IMR-90 (cell line): Measurements from ENCODE around the gene TSKU. TPM values are rescaled to one million over a fixed set of nuclear protein-coding genes. Genes with fewer than 3 reads are reported as not detected.

Experiments
- ATAC-seq: fragments of 200-7000 bp; cut with Tn5 transposase; 2 replicates; pipeline ENCODE4 v1.9.1; 2020; ENCODE audit warnings: low read depth, mild to moderate bottlenecking, moderate library complexity
- BruUV-seq: library from RNA; stranded (reverse); fragments of 400-500 nt; replicated peaks from 2 replicates; lab custom pipeline; 2021; lab: Mats Ljungman, UMichigan
- CTCF ChIA-PET: fragments of 300-600 bp; formaldehyde crosslinking; extraction: SDS; loops from one replicate; lab custom pipeline; 2021; ENCODE audit warnings: antibody characterized with exemption; lab: Yijun Ruan, JAX
- POLR2A ChIA-PET: fragments of 300-600 bp; sonication (Branson Sonifier 250); formaldehyde crosslinking; loops from one replicate; lab custom pipeline; 2022; ENCODE audit warnings: antibody characterized with exemption; ENCODE audit not compliant: unreplicated experiment; lab: Charles Lee
- DNase-seq: peaks from one replicate; pipeline ENCODE4 v3.0.0; 2013
- H2AFZ ChIP-seq: replicated peaks from 2 replicates; pipeline ENCODE3; 2013; ENCODE audit warnings: low read length, mild to moderate bottlenecking; ENCODE audit not compliant: poor library complexity
- H2AK5ac ChIP-seq: 2 replicates; pipeline ENCODE4 v1.6.1; 2013; ENCODE audit warnings: low read depth, low read length, inconsistent platforms
- H2AK9ac ChIP-seq: replicated peaks from 2 replicates; pipeline ENCODE3; 2013; ENCODE audit warnings: mild to moderate bottlenecking, low read depth, low read length, moderate library complexity; ENCODE audit not compliant: poor library complexity
- H2BK120ac ChIP-seq: 2 replicates; pipeline ENCODE4 v1.6.1; 2013; ENCODE audit warnings: low read depth, low read length, inconsistent platforms
- H2BK15ac ChIP-seq: 3 replicates; pipeline ENCODE4 v1.6.1; 2013; ENCODE audit warnings: low read depth, low read length, inconsistent platforms
- H2BK20ac ChIP-seq: 2 replicates; pipeline ENCODE4 v1.6.1; 2013; ENCODE audit warnings: low read depth, mild to moderate bottlenecking, inconsistent platforms, low read length, moderate library complexity
- H2BK5ac ChIP-seq: 2 replicates; pipeline ENCODE4 v1.6.1; 2013; ENCODE audit warnings: mild to moderate bottlenecking, low read depth, low read length, inconsistent platforms; ENCODE audit not compliant: poor library complexity, severe bottlenecking
- H3K14ac ChIP-seq: replicated peaks from 2 replicates; pipeline ENCODE4 v1.6.1; 2013; ENCODE audit warnings: low read depth, low read length, inconsistent platforms
- H3K18ac ChIP-seq: 2 replicates; pipeline ENCODE4 v1.6.1; 2013; ENCODE audit warnings: low read depth, low read length, control low read depth
- H3K23ac ChIP-seq: 2 replicates; pipeline ENCODE4 v1.6.1; 2013; ENCODE audit warnings: low read depth, low read length, inconsistent platforms
- H3K27ac ChIP-seq: 2 replicates; pipeline ENCODE4 v1.5.1; 2013; ENCODE audit warnings: mild to moderate bottlenecking, control low read depth, low read length; ENCODE audit not compliant: insufficient read depth
- H3K27me3 ChIP-seq: 2 replicates; pipeline ENCODE4 v1.6.1; 2013; ENCODE audit warnings: low read length; ENCODE audit not compliant: control insufficient read depth, insufficient read depth
- H3K36me3 ChIP-seq: 2 replicates; pipeline ENCODE4 v1.6.1; 2013; ENCODE audit warnings: low read length, mixed read lengths; ENCODE audit not compliant: control insufficient read depth, insufficient read depth
- H3K4ac ChIP-seq: 2 replicates; pipeline ENCODE4 v1.6.1; 2013; ENCODE audit warnings: low read depth, low read length, inconsistent platforms
- H3K4me1 ChIP-seq: 2 replicates; pipeline ENCODE4 v1.6.1; 2013; ENCODE audit warnings: low read length, mixed read lengths; ENCODE audit not compliant: control insufficient read depth, insufficient read depth
- H3K4me2 ChIP-seq: 2 replicates; pipeline ENCODE4 v1.6.1; 2013; ENCODE audit warnings: low read depth, mild to moderate bottlenecking, control low read depth, low read length, moderate library complexity
- H3K4me3 ChIP-seq: 2 replicates; pipeline ENCODE4 v1.5.1; 2013; ENCODE audit warnings: low read depth, mild to moderate bottlenecking, control low read depth, low read length, moderate library complexity; ENCODE audit not compliant: insufficient read depth
- H3K56ac ChIP-seq: 2 replicates; pipeline ENCODE4 v1.6.1; 2013; ENCODE audit warnings: low read length, inconsistent platforms; ENCODE audit not compliant: insufficient read depth; ENCODE audit errors: extremely low read depth
- H3K79me1 ChIP-seq, 2 experiments: 2 replicates each; pipeline ENCODE4 v1.6.1; 2013; ENCODE audit warnings: low read length in 2 of 2, inconsistent platforms in 1 of 2, low read depth in 1 of 2
- H3K9ac ChIP-seq: 2 replicates; pipeline ENCODE4 v1.6.1; 2013; ENCODE audit warnings: low read depth, low read length, control low read depth
- H3K9me1 ChIP-seq: 2 replicates; pipeline ENCODE4 v1.6.1; 2013; ENCODE audit warnings: low read length, inconsistent platforms; ENCODE audit not compliant: insufficient read depth
- H3K9me3 ChIP-seq: 2 replicates; pipeline ENCODE4 v1.6.1; 2013; ENCODE audit warnings: low read length; ENCODE audit not compliant: control insufficient read depth, insufficient read depth
- H4K20me1 ChIP-seq: 2 replicates; pipeline ENCODE4 v1.6.1; 2013; ENCODE audit warnings: low read length, inconsistent platforms; ENCODE audit not compliant: insufficient read depth
- H4K5ac ChIP-seq: 2 replicates; pipeline ENCODE4 v1.6.1; 2013; ENCODE audit warnings: mild to moderate bottlenecking, low read depth, low read length, control low read depth
- H4K8ac ChIP-seq, 2 experiments: 2 replicates each; pipeline ENCODE4 v1.6.1; 2013; ENCODE audit warnings: low read depth in 2 of 2, low read length in 2 of 2, control low read depth in 1 of 2, inconsistent platforms in 1 of 2
- H4K91ac ChIP-seq: 2 replicates; pipeline ENCODE4 v1.6.1; 2013; ENCODE audit warnings: low read depth, low read length, inconsistent platforms; ENCODE audit not compliant: insufficient read depth
- BHLHE40 ChIP-seq: fragments of 150-350 bp; IDR thresholded peaks from 2 replicates; pipeline ENCODE4 v1.6.1; 2016; ENCODE audit warnings: mild to moderate bottlenecking, low read depth, low read length
- CEBPB ChIP-seq: IDR thresholded peaks from 2 replicates; pipeline ENCODE4 v1.6.1; 2012; ENCODE audit warnings: low read depth, low read length, improper control_type of control experiment
- CHD1 ChIP-seq: IDR thresholded peaks from 2 replicates; pipeline ENCODE4 v1.6.1; 2012; ENCODE audit warnings: low read depth, low read length, improper control_type of control experiment
- FOS ChIP-seq: fragments of 150-350 bp; IDR thresholded peaks from 2 replicates; pipeline ENCODE4 v1.6.1; 2016; ENCODE audit warnings: low read depth, low read length
- MAFK ChIP-seq: IDR thresholded peaks from 2 replicates; pipeline ENCODE4 v1.6.1; 2012; ENCODE audit warnings: low read depth, low read length, improper control_type of control experiment
- MAZ ChIP-seq: IDR thresholded peaks from 2 replicates; pipeline ENCODE4 v1.6.1; 2012; ENCODE audit warnings: low read depth, mild to moderate bottlenecking, low read length, improper control_type of control experiment, moderate library complexity, borderline replicate concordance
- MXI1 ChIP-seq: IDR thresholded peaks from 2 replicates; pipeline ENCODE4 v1.6.1; 2012; ENCODE audit warnings: low read depth, mild to moderate bottlenecking, low read length, moderate library complexity, borderline replicate concordance
- NFE2L2 ChIP-seq: fragments of 150-350 bp; IDR thresholded peaks from 2 replicates; pipeline ENCODE4 v1.6.1; 2016; ENCODE audit warnings: low read depth, mild to moderate bottlenecking, low read length
- POLR2A ChIP-seq: IDR thresholded peaks from 2 replicates; pipeline ENCODE4 v1.6.1; 2012; ENCODE audit warnings: mild to moderate bottlenecking, low read depth, low read length
- RAD21 ChIP-seq: IDR thresholded peaks from 2 replicates; pipeline ENCODE4 v1.6.1; 2012; ENCODE audit warnings: low read length, improper control_type of control experiment
- RCOR1 ChIP-seq: IDR thresholded peaks from 2 replicates; pipeline ENCODE4 v1.6.1; 2012; ENCODE audit warnings: mild to moderate bottlenecking, low read length, improper control_type of control experiment; ENCODE audit not compliant: insufficient replicate concordance
- RFX5 ChIP-seq: IDR thresholded peaks from 2 replicates; pipeline ENCODE4 v1.8.0; 2012; ENCODE audit warnings: low read depth, mild to moderate bottlenecking, low read length, moderate library complexity
- SMC3 ChIP-seq: fragments of 150-350 bp; IDR thresholded peaks from 2 replicates; pipeline ENCODE4 v1.6.1; 2016; ENCODE audit warnings: low read depth, mild to moderate bottlenecking, antibody characterized with exemption, low read length, moderate library complexity
- USF2 ChIP-seq: fragments of 150-350 bp; IDR thresholded peaks from 2 replicates; pipeline ENCODE4 v1.6.1; 2017; ENCODE audit warnings: mild to moderate bottlenecking, antibody characterized with exemption, low read length, low read depth
- WGBS, 2 experiments: methylation state at CpG; one replicate each; pipeline versions ENCODE4 v1.1.5 to v1.1.7; 2013; ENCODE audit warnings: missing lambda C conversion rate in 2 of 2; ENCODE audit not compliant: insufficient read length in 1 of 2; ENCODE audit errors: extremely low coverage in 2 of 2; 5-methylcytosine and 5-hydroxymethylcytosine counted together
- dilution Hi-C: fragments of 300-500 bp; cut with HindIII; formaldehyde crosslinking; loops from one replicate; pipeline ENCODE4 v1.14.3; 2018; ENCODE audit warnings: low sequenced_read_pairs; ENCODE audit not compliant: unreplicated experiment
- in situ Hi-C: fragments of 300-500 bp; cut with MboI; formaldehyde crosslinking; loops from 3 replicates; pipeline ENCODE4 v1.14.3; 2019; ENCODE audit warnings: low sequenced_read_pairs, inconsistent platforms, mixed read lengths
- intact Hi-C: fragments of 100-400 bp; cut with micrococcal nuclease; formaldehyde crosslinking; loops from 2 replicates; pipeline ENCODE4 v1.10.0; 2022
- polyA plus RNA-seq, 3 experiments: library from polyadenylated mRNA; depleted of rRNA; stranded (reverse); fragments of >200 nt; gene quantifications; 2 replicates each; pipeline ENCODE4 v1.2.3, GENCODE V29; 2012; ENCODE audit warnings: low replicate concordance in 1 of 3
- total RNA-seq: library from RNA; depleted of rRNA; stranded (reverse); fragments of >200 nt; gene quantifications from 2 replicates; pipeline ENCODE4 v1.2.3, GENCODE V29; 2012
- TF ChIP-seq, protein P1 (sequence below): conservative IDR thresholded peaks from 2 replicates; pipeline ENCODE4 v1.5.1; 2012; ENCODE audit warnings: mild to moderate bottlenecking, low read depth, low read length, improper control_type of control experiment

Gene TSKU
- total and polyA plus RNA-seq, 2 of the 4 experiments (the other 2 are of a cell fraction), result 6.8 to 26.6 TPM

- CTCF ChIA-PET, result interaction anchor here (1.0 kb wide), 1 partner anchor 16 kb away, joined by 3 read pairs; no protein-coding TSS in a partner anchor
- in situ Hi-C loops, result loop anchor here (5.0 kb wide), 1 partner anchor 45 kb away; no protein-coding TSS in a partner anchor
- no peak for ATAC-seq
Measured at GRCh38 chr11:76787271-76787670, 4.1 kb downstream of the TSKU start.

More at GRCh38 chr11:76787271-76787670, 4.1 kb downstream of the TSKU start:
- peaks cover 19% of the 10 kb centered on the region for H3K9me1 ChIP-seq
- H3K27me3 ChIP-seq, result no peaks in the 10 kb centered on the region
- H3K9ac ChIP-seq, result no peak overlapping the region
- H3K56ac ChIP-seq, result no peak overlapping the region
- no peak overlapping the region for H4K8ac ChIP-seq
- no peak for DNase-seq
- intact Hi-C loops (no loop called here), dilution Hi-C loops (no loop called here)
- H3K18ac ChIP-seq, result no peak overlapping the region
- H2AK5ac ChIP-seq, result no peak overlapping the region
- H4K91ac ChIP-seq, result no peak overlapping the region
- H4K5ac ChIP-seq, result no peak overlapping the region
- H3K4me3 ChIP-seq, result no peak overlapping the region
- 92% methylated on average over 2 of the region's 4 CpGs; no CpG with 5 or more reads in 1 of the 2 experiments for WGBS, 2 experiments
- H3K36me3 ChIP-seq, result peaks cover 14% of the 10 kb centered on the region; the same call in 1 of the 2 replicates
- H2BK5ac ChIP-seq, result no peak overlapping the region
- TF ChIP-seq, protein P1, sequence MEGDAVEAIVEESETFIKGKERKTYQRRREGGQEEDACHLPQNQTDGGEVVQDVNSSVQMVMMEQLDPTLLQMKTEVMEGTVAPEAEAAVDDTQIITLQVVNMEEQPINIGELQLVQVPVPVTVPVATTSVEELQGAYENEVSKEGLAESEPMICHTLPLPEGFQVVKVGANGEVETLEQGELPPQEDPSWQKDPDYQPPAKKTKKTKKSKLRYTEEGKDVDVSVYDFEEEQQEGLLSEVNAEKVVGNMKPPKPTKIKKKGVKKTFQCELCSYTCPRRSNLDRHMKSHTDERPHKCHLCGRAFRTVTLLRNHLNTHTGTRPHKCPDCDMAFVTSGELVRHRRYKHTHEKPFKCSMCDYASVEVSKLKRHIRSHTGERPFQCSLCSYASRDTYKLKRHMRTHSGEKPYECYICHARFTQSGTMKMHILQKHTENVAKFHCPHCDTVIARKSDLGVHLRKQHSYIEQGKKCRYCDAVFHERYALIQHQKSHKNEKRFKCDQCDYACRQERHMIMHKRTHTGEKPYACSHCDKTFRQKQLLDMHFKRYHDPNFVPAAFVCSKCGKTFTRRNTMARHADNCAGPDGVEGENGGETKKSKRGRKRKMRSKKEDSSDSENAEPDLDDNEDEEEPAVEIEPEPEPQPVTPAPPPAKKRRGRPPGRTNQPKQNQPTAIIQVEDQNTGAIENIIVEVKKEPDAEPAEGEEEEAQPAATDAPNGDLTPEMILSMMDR, result no peak
- no peak for TF ChIP-seq SMC3
- TF ChIP-seq MAZ, result no peak
- no peak for TF ChIP-seq RFX5
- TF ChIP-seq RAD21, result no peak
- no peak for TF ChIP-seq MAFK
- no peak for TF ChIP-seq USF2
- no peak for TF ChIP-seq CHD1
- no peak for TF ChIP-seq NFE2L2
- TF ChIP-seq CEBPB, result no peak
- TF ChIP-seq FOS, result no peak
- no peak for TF ChIP-seq RCOR1
- TF ChIP-seq MXI1, result no peak
- no peak for TF ChIP-seq POLR2A
- TF ChIP-seq BHLHE40, result no peak
- H2AK9ac ChIP-seq, result no peak overlapping the region
- no peak overlapping the region for H2BK120ac ChIP-seq
- H2AFZ ChIP-seq, result no peak overlapping the region
- peaks cover 73% of the 10 kb centered on the region for H4K20me1 ChIP-seq
- peak overlapping the region; percentile 37; the same call in 1 of the 2 replicates for H3K23ac ChIP-seq
- H3K4me2 ChIP-seq, result no peak overlapping the region
- H2BK20ac ChIP-seq, result no peak overlapping the region
- no TSS peak for BruUV-seq
- POLR2A ChIA-PET, result no interaction called here
- H3K79me1 ChIP-seq, result peaks cover 27 to 79% of the 10 kb centered on the region in 2 experiments
- peaks cover 15% of the 10 kb centered on the region; the same call in 1 of the 2 replicates for H3K4me1 ChIP-seq
- no peak overlapping the region for H3K27ac ChIP-seq
- no peak overlapping the region for H3K14ac ChIP-seq
- no peak overlapping the region for H3K4ac ChIP-seq
- H3K9me3 ChIP-seq, result no peaks in the 10 kb centered on the region
- no peak overlapping the region for H2BK15ac ChIP-seq
